Heart left ventricle (tissue), 16 donors: ENCODE measurements around the gene KRT73. TPM values are rescaled to one million over a fixed set of nuclear protein-coding genes. Genes with fewer than 3 reads are reported as not detected.
"Not testable (repeated sequence)": the region's sequence is repeated elsewhere in the genome, so short reads cannot be mapped to it uniquely, and the experiment has no call there.

Experiments
- ATAC-seq, 4 donors: fragments of 200-7000 bp; cut with Tn5 transposase; one replicate each; pipeline ENCODE4 v1.9.1; 2020 to 2022; ENCODE audit warnings: moderate library complexity in 4 of 4, mild to moderate bottlenecking in 3 of 4, moderate number of reproducible peaks in 1 of 4
- DNase-seq, 5 donors: peaks; one replicate each; pipeline ENCODE4 v3.0.0-alpha.2; 2020
- H3K27ac ChIP-seq, 12 donors: fragments of 200-600 bp; sonication (generic) in 4 of 12; one replicate each; pipeline versions ENCODE4 v1.5.0 to v1.8.0; 2016 to 2022; ENCODE audit warnings: mild to moderate bottlenecking in 2 of 12
- H3K27me3 ChIP-seq, 9 donors: fragments of 200-600 bp; sonication (generic) in 2 of 9; one replicate each; pipeline versions ENCODE4 v1.5.1 to v1.8.0; 2016 to 2022; ENCODE audit warnings: mild to moderate bottlenecking in 3 of 9
- H3K36me3 ChIP-seq, 9 donors: fragments of 200-600 bp; sonication (generic) in 2 of 9; one replicate each; pipeline versions ENCODE4 v1.5.0 to v1.8.0; 2018 to 2022; ENCODE audit warnings: mild to moderate bottlenecking in 2 of 9
- H3K4me1 ChIP-seq, 12 donors: fragments of 200-600 bp; sonication (generic) in 4 of 12; one replicate each; pipeline versions ENCODE4 v1.5.0 to v1.8.0; 2016 to 2022; ENCODE audit warnings: mild to moderate bottlenecking in 3 of 12
- H3K4me3 ChIP-seq, 12 donors: fragments of 200-600 bp; sonication (generic) in 4 of 12; one replicate each; pipeline versions ENCODE4 v1.5.0 to v1.8.0; 2017 to 2022; ENCODE audit warnings: mild to moderate bottlenecking in 9 of 12, moderate library complexity in 4 of 12
- H3K9me3 ChIP-seq, 12 donors: fragments of 200-600 bp; sonication (generic) in 4 of 12; one replicate each; pipeline versions ENCODE4 v1.5.0 to v1.8.0; 2016 to 2022; ENCODE audit warnings: mild to moderate bottlenecking in 1 of 12
- POLR2A ChIP-seq, 2 donors: fragments of 450-650 bp; IDR thresholded peaks; one replicate each; pipeline ENCODE4 v1.6.1; 2017; ENCODE audit warnings: antibody characterized with exemption in 2 of 2, mild to moderate bottlenecking in 2 of 2, moderate library complexity in 2 of 2
- WGBS, 4 donors: extraction: QIAGEN DNeasy Blood & Tissue Kit in 2 of 4; methylation state at CpG; one replicate each; pipeline versions ENCODE4 v1.1.5 to v1.1.7; 2013 to 2018; 5-methylcytosine and 5-hydroxymethylcytosine counted together
- intact Hi-C, 10 donors: fragments of 100-400 bp; cut with DNase I; formaldehyde crosslinking; loops; one replicate each; pipeline versions ENCODE4 v1.11.1 to v1.14.2; 2022
- polyA plus RNA-seq, 2 donors: library from polyadenylated mRNA; stranded (reverse); fragments of 200-250 nt; gene quantifications; one replicate each; pipeline ENCODE4 v1.2.3, GENCODE V29; 2013
- total RNA-seq, 9 donors: library from RNA; depleted of rRNA in 2 of 9; stranded (reverse); fragments of >200 nt in 2 of 9; fragmentation: NEBNext Ultra II Directional in 3 of 9; extraction: Animal tissue kit (Norgen Biotek cat#: 25700) in 3 of 9; gene quantifications; one replicate each; pipeline versions ENCODE4 v1.1.0 to v1.2.4, GENCODE V29; 2016 to 2023
- TF ChIP-seq, protein P1 (sequence below), 12 donors: fragments of 200-600 bp; sonication (generic) in 4 of 12; IDR thresholded peaks; one replicate each; pipeline versions ENCODE4 v1.5.0 to v1.8.0; 2018 to 2022; ENCODE audit warnings: antibody characterized with exemption in 12 of 12, mild to moderate bottlenecking in 5 of 12
- donor health status: ischemic (EF 13 %, LVEDD 7.1; RV severe dilation, severe dysfunction).
- donor health status: healthy with polysubstance abuse.
- donor health status: DM: no; HTN: yes; CAD: no.
- donor health status: DM: no; HTN: no; CAD: no.
- donor health status: ischemic (EF 25% LVEDD 6.9; RV normal size, moderate dysfunction).
- donor health status: ischemic (EF 25% LVEDD 5.7; RV mildly dilated, moderate dysfunction).
- donor health status: healthy.
- donor health status: DM: yes; HTN: yes; CAD: no.
- donor health status: ischemic (EF 35%, LVEDD 5.7; RV mildly dilated, moderate dysfunction).
- donor health status: nonischemic (EF 11% LVEDD 7.7; RV severe dilation, severe dysfunction).
- donor health status: DM: yes; HTN: yes; CAD: no.
- donor health status: PGD.
- donor health status: ischemic (EF 29% LVEDD 5.4; RV normal size, mild dysfunction).
- donor health status: nonischemic (EF 23%, LVEDD 6.1; RV moderate dilation, normal function).

The KRT73 gene
- total and polyA plus RNA-seq, 11 donors, result not detected

GRCh38 chr12:52600071-52600470, 18.3 kb downstream of the KRT73 start:
- ATAC-seq (no peak), DNase-seq (no peak)
- H3K4me3 ChIP-seq, result no peak overlapping the region
- TF ChIP-seq, protein P1, sequence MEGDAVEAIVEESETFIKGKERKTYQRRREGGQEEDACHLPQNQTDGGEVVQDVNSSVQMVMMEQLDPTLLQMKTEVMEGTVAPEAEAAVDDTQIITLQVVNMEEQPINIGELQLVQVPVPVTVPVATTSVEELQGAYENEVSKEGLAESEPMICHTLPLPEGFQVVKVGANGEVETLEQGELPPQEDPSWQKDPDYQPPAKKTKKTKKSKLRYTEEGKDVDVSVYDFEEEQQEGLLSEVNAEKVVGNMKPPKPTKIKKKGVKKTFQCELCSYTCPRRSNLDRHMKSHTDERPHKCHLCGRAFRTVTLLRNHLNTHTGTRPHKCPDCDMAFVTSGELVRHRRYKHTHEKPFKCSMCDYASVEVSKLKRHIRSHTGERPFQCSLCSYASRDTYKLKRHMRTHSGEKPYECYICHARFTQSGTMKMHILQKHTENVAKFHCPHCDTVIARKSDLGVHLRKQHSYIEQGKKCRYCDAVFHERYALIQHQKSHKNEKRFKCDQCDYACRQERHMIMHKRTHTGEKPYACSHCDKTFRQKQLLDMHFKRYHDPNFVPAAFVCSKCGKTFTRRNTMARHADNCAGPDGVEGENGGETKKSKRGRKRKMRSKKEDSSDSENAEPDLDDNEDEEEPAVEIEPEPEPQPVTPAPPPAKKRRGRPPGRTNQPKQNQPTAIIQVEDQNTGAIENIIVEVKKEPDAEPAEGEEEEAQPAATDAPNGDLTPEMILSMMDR (IDR thresholded peaks at IDR 0.05), result no peak
- TF ChIP-seq POLR2A (IDR thresholded peaks at IDR 0.05), result no peak
- peaks cover 11 to 66% (median 38%) of the 10 kb centered on the region in 9 donors for H3K27me3 ChIP-seq
- no peaks in the 10 kb centered on the region for H3K4me1 ChIP-seq
- 44 to 61% (median 52%) methylated on average over 2 of the region's 2 CpGs for WGBS, 4 donors
- H3K9me3 ChIP-seq, result no peaks in the 10 kb centered on the region
- intact Hi-C loops, result no loop called here
- H3K27ac ChIP-seq, result no peak overlapping the region
- no peaks in the 10 kb centered on the region for H3K36me3 ChIP-seq

DNA sequence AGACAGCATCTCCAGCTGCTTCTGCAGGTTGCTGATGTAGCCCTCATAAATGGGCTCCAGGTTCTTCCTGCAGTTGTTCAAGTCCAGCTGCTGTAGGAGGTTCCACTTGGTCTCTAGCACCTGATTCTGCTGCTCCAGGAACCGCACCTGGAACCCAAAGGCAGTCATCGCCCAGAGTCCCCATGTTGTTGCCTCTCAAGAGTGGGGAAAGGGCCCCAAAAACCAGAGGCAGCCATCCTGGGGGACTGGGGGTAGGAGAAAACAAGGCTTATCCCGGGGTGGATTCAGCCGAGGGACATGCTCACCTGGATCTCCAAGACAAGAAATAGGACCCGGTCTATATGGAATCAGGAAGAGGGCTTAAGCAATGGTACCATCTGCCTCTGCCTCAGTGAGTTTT, 19.4 kb downstream of the KRT73 start:
- TF ChIP-seq POLR2A (IDR thresholded peaks at IDR 0.05), result no peak
- TF ChIP-seq, protein P1 (IDR thresholded peaks at IDR 0.05), result no peak
- Histone ChIP-seq H3K27ac (no peak overlapping the region), H3K36me3 (no peaks in the 10 kb centered on the region), H3K4me3 (no peak overlapping the region), H3K9me3 (no peaks in the 10 kb centered on the region), H3K4me1 (no peaks in the 10 kb centered on the region), H3K27me3 (peaks cover 9 to 65% (median 38%) of the 10 kb centered on the region in 9 donors)
- WGBS, 4 donors, result 85 to 93% (median 87%) methylated on average over 5 of the region's 5 CpGs
- intact Hi-C loops, result no loop called here
- ATAC-seq (no peak), DNase-seq (no peak)

DNA sequence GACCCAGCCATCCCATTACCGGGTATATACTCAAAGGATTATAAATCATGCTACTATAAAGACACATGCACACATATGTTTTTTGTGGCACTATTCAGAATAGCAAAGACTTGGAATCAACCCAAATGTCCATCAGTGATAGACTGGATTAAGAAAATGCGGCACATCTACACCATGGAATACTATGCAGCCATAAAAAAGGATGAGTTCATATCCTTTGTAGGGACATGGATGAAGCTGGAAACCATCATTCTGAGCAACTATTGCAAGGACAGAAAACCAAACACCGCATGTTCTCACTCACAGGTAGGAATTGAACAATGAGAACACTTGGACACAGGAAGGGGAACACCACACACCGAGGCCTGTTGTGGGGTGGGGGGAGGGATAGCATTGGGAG, 24.1 kb downstream of the KRT73 start:
- WGBS, 4 donors, result 79 to 93% (median 89%) methylated on average over 4 of the region's 4 CpGs
- ATAC-seq, H3K4me3 ChIP-seq, H3K4me1 ChIP-seq, H3K27ac ChIP-seq, H3K36me3 ChIP-seq, intact Hi-C loops, DNase-seq, H3K9me3 ChIP-seq: not testable (repeated sequence)
- H3K27me3 ChIP-seq, result peaks cover 0 to 35% (median 2%) of the 10 kb centered on the region in 9 donors

GRCh38 chr12:52591521-52591920, 26.8 kb downstream of the KRT73 start:
- no peak for ATAC-seq
- Histone ChIP-seq H3K9me3 (no peaks in the 10 kb centered on the region), H3K4me1 (no peaks in the 10 kb centered on the region), H3K27ac (no peak overlapping the region), H3K27me3 (peaks cover 0 to 36% (median 0%) of the 10 kb centered on the region in 9 donors), H3K4me3 (no peak overlapping the region), H3K36me3 (no peaks in the 10 kb centered on the region)
- TF ChIP-seq, protein P1 (IDR thresholded peaks at IDR 0.05), result no peak
- no peak for TF ChIP-seq POLR2A (IDR thresholded peaks at IDR 0.05)
- no peak for DNase-seq
- 83 to 89% (median 87%) methylated on average over 7 to 11 of the region's 11 CpGs for WGBS, 4 donors
- intact Hi-C loops, result no loop called here

DNA sequence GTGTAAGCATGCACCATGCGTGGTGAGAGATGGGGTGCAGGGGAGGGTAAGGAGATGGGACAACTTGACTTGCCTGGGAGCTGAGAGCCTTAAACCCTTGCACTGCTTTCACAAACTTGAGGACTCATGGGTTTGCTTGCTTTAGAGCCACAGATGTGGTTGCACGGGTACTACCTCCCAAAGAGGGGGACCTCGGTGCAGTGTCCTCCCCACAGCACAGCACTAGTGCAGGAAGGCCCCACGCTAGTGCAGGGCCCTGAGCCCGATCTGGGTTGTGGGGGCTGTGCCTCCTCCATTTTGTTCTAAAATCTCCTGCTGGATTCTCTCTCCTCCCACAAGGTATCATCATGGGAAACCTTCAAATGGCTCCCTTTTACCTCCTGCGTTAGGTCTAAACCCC, 28.3 kb downstream of the KRT73 start:
- no peak for DNase-seq
- H3K27me3 ChIP-seq, result peaks cover 0 to 29% (median 0%) of the 10 kb centered on the region in 9 donors
- no peaks in the 10 kb centered on the region for H3K36me3 ChIP-seq
- TF ChIP-seq, protein P1 (IDR thresholded peaks at IDR 0.05), result no peak
- TF ChIP-seq POLR2A (IDR thresholded peaks at IDR 0.05), result no peak
- H3K4me3 ChIP-seq, result no peak overlapping the region
- no peak overlapping the region for H3K27ac ChIP-seq
- no peak for ATAC-seq
- intact Hi-C loops, result no loop called here
- WGBS, 4 donors, result 87 to 95% (median 90%) methylated on average over 6 of the region's 6 CpGs
- no peaks in the 10 kb centered on the region for H3K9me3 ChIP-seq
- H3K4me1 ChIP-seq, result no peaks in the 10 kb centered on the region
